GM12801 (cell line): ENCODE data around the gene PTGDS.

Experiments
- CTCF ChIP-seq: IDR thresholded peaks from one replicate; pipeline ENCODE4 v1.5.1; 2011; ENCODE audit warnings: control low read depth; ENCODE audit not compliant: insufficient read length; ENCODE audit errors: extremely low read depth

PTGDS gene

GRCh38 chr9:136961279-136962065 lies 15.8 kb upstream of the PTGDS start:
- no peak for TF ChIP-seq CTCF

GRCh38 chr9:136962163-136962562 lies 15.1 kb upstream of the PTGDS start:
- TF ChIP-seq CTCF, result no peak

GRCh38 chr9:136962701-136963248 lies 14.5 kb upstream of the PTGDS start:
- TF ChIP-seq CTCF, result no peak

- no peak for TF ChIP-seq CTCF
Measured at GRCh38 chr9:136963341-136963740, 14.0 kb upstream of the PTGDS start.

GRCh38 chr9:136963751-136964150 lies 13.6 kb upstream of the PTGDS start:
- TF ChIP-seq CTCF, result no peak

- TF ChIP-seq CTCF, result no peak
Measured at GRCh38 chr9:136964171-136964689, 13.1 kb upstream of the PTGDS start.

GRCh38 chr9:136964833-136965422 lies 12.4 kb upstream of the PTGDS start:
- no peak for TF ChIP-seq CTCF
